ENCODE results near the gene SEC24B.

SEC24B gene

DNA sequence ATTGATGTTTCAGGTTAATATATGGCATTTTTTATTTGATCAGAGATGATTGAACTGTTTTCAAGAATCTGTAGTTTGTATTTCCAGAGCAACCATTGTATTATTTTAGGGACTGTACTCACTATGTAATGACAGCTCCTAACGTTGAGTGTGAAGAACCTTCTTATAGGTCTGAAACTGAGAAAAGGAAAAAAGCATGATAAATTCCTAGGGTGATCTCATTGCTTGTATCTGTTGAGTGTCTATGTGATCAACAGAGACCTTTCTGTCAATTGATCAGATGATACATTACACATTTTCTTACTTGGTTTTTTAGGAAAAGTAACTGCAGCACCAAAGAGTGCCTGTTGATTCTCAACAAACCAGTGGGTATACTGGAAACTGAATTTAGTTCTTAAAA, 40.2 kb downstream of the SEC24B start:
- Histone ChIP-seq H2BK5ac (ENCODE audit: low read length) (no peak overlapping the region), H3K4me3 (ENCODE audit: low read length in 2 of 2) (no peak overlapping the region), H3K14ac (ENCODE audit: low read length) (no peak overlapping the region), H3K4ac (ENCODE audit: low read length) (no peak overlapping the region), H4K91ac (ENCODE audit: low read depth, low read length, poor library complexity) (no peak overlapping the region), H3K23ac (ENCODE audit: low read depth, low read length, poor library complexity) (no peak overlapping the region), H3K9ac (ENCODE audit: low read depth, low read length, poor library complexity) (no peak overlapping the region), H3K18ac (ENCODE audit: low read length) (no peak overlapping the region), H3K79me1 (ENCODE audit: low read depth, low read length) (peaks cover 1% of the 10 kb centered on the region), H2BK15ac (ENCODE audit: low read length) (no peak overlapping the region), H2BK120ac (ENCODE audit: low read depth, low read length) (no peak overlapping the region), H3K36me3 (replicated peaks in 1 of 2; ENCODE audit: control insufficient read depth in 2 of 2, insufficient read depth in 2 of 2, low read length in 2 of 2) (peaks cover 1 to 84% of the 10 kb centered on the region in 2 donors), H3K4me1 (ENCODE audit: control insufficient read depth in 2 of 2, insufficient read depth in 1 of 2, low read depth in 1 of 2, low read length in 2 of 2) (no peaks in the 10 kb centered on the region), H3K9me3 (replicated peaks in 1 of 2; ENCODE audit: control insufficient read depth in 2 of 2, insufficient read depth in 1 of 2, low read depth in 1 of 2, low read length in 2 of 2) (peaks cover 0 to 7% of the 10 kb centered on the region in 2 donors), H3K4me2 (ENCODE audit: insufficient read depth, low read length, poor library complexity, severe bottlenecking) (no peak overlapping the region), H2AK5ac (ENCODE audit: low read depth, low read length) (no peak overlapping the region), H3K27ac (replicated peaks; ENCODE audit: low read length) (no peak overlapping the region), H4K8ac (ENCODE audit: low read depth, low read length) (no peak overlapping the region), H2AFZ (ENCODE audit: low read length) (no peak overlapping the region), H2BK12ac (ENCODE audit: low read length) (no peak overlapping the region), H3K27me3 (ENCODE audit: control insufficient read depth in 3 of 3, insufficient read depth in 3 of 3, low read depth in 1 of 3, low read length in 3 of 3) (no peaks in the 10 kb centered on the region)
- DNase-seq (ENCODE audit: low spot score), result no peak
- no CpG with 5 or more reads among the region's 1 CpG for WGBS, 2 donors (ENCODE audit: extremely low coverage in 2 of 2, insufficient read length in 2 of 2, insufficient replicate concordance in 1 of 2)

DNA sequence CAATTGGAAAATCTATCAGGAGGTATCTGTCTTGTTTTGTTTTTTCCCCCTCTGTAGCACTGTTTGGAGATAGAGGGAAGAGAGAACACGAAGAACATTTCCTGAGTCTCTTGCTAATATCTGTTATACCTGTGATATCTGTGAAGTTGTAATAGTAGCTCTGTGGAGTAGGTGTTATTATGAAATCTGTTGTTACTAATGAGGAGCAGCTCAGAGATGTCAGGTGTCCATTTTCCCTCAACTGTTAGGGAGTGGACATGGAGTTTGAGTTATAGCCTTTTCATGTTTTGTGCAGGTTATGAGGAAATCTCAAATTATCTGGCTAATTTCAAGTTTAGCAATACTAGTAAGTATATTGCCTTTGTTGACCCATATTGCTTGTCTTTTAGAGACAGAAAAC, 52.4 kb downstream of the SEC24B start:
- no CpG with 5 or more reads among the region's 1 CpG for WGBS, 2 donors (ENCODE audit: extremely low coverage in 2 of 2, insufficient read length in 2 of 2, insufficient replicate concordance in 1 of 2)
- Histone ChIP-seq H3K27me3 (ENCODE audit: control insufficient read depth in 3 of 3, insufficient read depth in 3 of 3, low read depth in 1 of 3, low read length in 3 of 3) (no peaks in the 10 kb centered on the region), H3K18ac (ENCODE audit: low read length) (no peak overlapping the region), H3K14ac (ENCODE audit: low read length) (no peak overlapping the region), H3K4ac (ENCODE audit: low read length) (no peak overlapping the region), H3K4me2 (ENCODE audit: insufficient read depth, low read length, poor library complexity, severe bottlenecking) (no peak overlapping the region), H3K79me1 (ENCODE audit: low read depth, low read length) (no peaks in the 10 kb centered on the region), H3K27ac (replicated peaks; ENCODE audit: low read length) (no peak overlapping the region), H2BK12ac (ENCODE audit: low read length) (no peak overlapping the region), H2AFZ (ENCODE audit: low read length) (no peak overlapping the region), H3K36me3 (replicated peaks in 1 of 2; ENCODE audit: control insufficient read depth in 2 of 2, insufficient read depth in 2 of 2, low read length in 2 of 2) (peaks cover 2 to 63% of the 10 kb centered on the region in 2 donors), H2BK120ac (ENCODE audit: low read depth, low read length) (no peak overlapping the region), H4K91ac (ENCODE audit: low read depth, low read length, poor library complexity) (no peak overlapping the region), H2BK15ac (ENCODE audit: low read length) (no peak overlapping the region), H3K9ac (ENCODE audit: low read depth, low read length, poor library complexity) (no peak overlapping the region), H3K23ac (ENCODE audit: low read depth, low read length, poor library complexity) (no peak overlapping the region), H3K4me3 (ENCODE audit: low read length in 2 of 2) (no peak overlapping the region), H2AK5ac (ENCODE audit: low read depth, low read length) (no peak overlapping the region), H4K8ac (ENCODE audit: low read depth, low read length) (no peak overlapping the region), H3K4me1 (ENCODE audit: control insufficient read depth in 2 of 2, insufficient read depth in 1 of 2, low read depth in 1 of 2, low read length in 2 of 2) (no peaks in the 10 kb centered on the region), H3K9me3 (replicated peaks in 1 of 2; ENCODE audit: control insufficient read depth in 2 of 2, insufficient read depth in 1 of 2, low read depth in 1 of 2, low read length in 2 of 2) (no peaks in the 10 kb centered on the region), H2BK5ac (ENCODE audit: low read length) (no peak overlapping the region)
- DNase-seq (ENCODE audit: low spot score), result no peak

DNA sequence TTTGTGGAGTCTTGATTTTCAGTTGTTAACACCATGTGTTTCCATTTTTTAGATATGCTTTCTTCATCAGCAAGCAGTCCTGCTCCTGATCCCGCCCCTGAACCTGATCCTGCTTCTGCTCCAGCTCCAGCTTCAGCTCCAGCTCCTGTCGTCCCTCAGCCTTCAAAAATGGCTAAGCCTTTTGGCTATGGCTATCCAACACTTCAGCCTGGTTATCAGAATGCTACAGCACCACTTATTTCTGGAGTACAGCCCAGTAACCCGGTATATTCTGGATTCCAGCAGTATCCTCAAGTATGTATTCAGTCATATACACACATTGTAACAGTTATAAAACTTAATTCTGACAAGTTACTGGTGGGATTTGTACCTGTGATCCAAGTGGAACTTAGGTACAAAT, 60.9 kb downstream of the SEC24B start:
- peaks cover 12 to 85% of the 10 kb centered on the region in 2 donors for H3K36me3 ChIP-seq (replicated peaks in 1 of 2; ENCODE audit: control insufficient read depth in 2 of 2, insufficient read depth in 2 of 2, low read length in 2 of 2)
- H2BK5ac ChIP-seq (ENCODE audit: low read length), result no peak overlapping the region
- H2AFZ ChIP-seq (ENCODE audit: low read length), result no peak overlapping the region
- no peak overlapping the region for H2BK12ac ChIP-seq (ENCODE audit: low read length)
- no peak overlapping the region for H4K8ac ChIP-seq (ENCODE audit: low read depth, low read length)
- no peak overlapping the region for H3K14ac ChIP-seq (ENCODE audit: low read length)
- H2BK15ac ChIP-seq (ENCODE audit: low read length), result no peak overlapping the region
- no peak overlapping the region for H3K4me3 ChIP-seq (ENCODE audit: low read length in 2 of 2)
- no peak overlapping the region for H3K4me2 ChIP-seq (ENCODE audit: insufficient read depth, low read length, poor library complexity, severe bottlenecking)
- no CpG with 5 or more reads among the region's 3 CpGs for WGBS, 2 donors (ENCODE audit: extremely low coverage in 2 of 2, insufficient read length in 2 of 2, insufficient replicate concordance in 1 of 2)
- H3K27ac ChIP-seq (replicated peaks; ENCODE audit: low read length), result no peak overlapping the region
- no peak overlapping the region for H3K9ac ChIP-seq (ENCODE audit: low read depth, low read length, poor library complexity)
- no peaks in the 10 kb centered on the region for H3K27me3 ChIP-seq (ENCODE audit: control insufficient read depth in 3 of 3, insufficient read depth in 3 of 3, low read depth in 1 of 3, low read length in 3 of 3)
- H2AK5ac ChIP-seq (ENCODE audit: low read depth, low read length), result no peak overlapping the region
- DNase-seq (ENCODE audit: low spot score), result no peak
- H3K9me3 ChIP-seq (replicated peaks in 1 of 2; ENCODE audit: control insufficient read depth in 2 of 2, insufficient read depth in 1 of 2, low read depth in 1 of 2, low read length in 2 of 2), result no peaks in the 10 kb centered on the region
- H3K79me1 ChIP-seq (ENCODE audit: low read depth, low read length), result no peaks in the 10 kb centered on the region
- H4K91ac ChIP-seq (ENCODE audit: low read depth, low read length, poor library complexity), result no peak overlapping the region
- H2BK120ac ChIP-seq (ENCODE audit: low read depth, low read length), result no peak overlapping the region
- peaks cover 0 to 1% of the 10 kb centered on the region in 2 donors for H3K4me1 ChIP-seq (ENCODE audit: control insufficient read depth in 2 of 2, insufficient read depth in 1 of 2, low read depth in 1 of 2, low read length in 2 of 2)
- no peak overlapping the region for H3K18ac ChIP-seq (ENCODE audit: low read length)
- no peak overlapping the region for H3K23ac ChIP-seq (ENCODE audit: low read depth, low read length, poor library complexity)
- H3K4ac ChIP-seq (ENCODE audit: low read length), result no peak overlapping the region

DNA sequence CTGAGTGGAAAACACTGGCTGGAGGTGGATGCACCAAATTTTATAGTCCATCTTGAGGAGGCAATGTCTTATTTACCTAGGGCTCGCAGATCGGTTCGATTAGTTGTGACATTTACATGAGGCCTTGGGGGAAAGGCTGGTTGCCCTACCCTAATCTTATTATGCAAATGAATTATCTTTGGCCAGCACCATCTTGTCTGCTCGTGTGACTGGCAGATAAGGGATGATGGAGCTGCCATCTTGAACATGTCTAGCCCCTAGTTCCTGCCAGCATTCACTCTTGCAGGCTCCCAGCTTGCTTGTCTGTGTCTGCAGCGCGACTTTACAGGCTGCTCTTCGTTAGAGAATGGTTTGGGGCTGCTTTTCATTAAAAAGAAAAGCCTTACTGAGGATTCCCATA, 61.9 kb downstream of the SEC24B start:
- Histone ChIP-seq H3K79me1 (ENCODE audit: low read depth, low read length) (no peaks in the 10 kb centered on the region), H2BK15ac (ENCODE audit: low read length) (no peak overlapping the region), H2BK12ac (ENCODE audit: low read length) (no peak overlapping the region), H3K14ac (ENCODE audit: low read length) (no peak overlapping the region), H3K9me3 (replicated peaks in 1 of 2; ENCODE audit: control insufficient read depth in 2 of 2, insufficient read depth in 1 of 2, low read depth in 1 of 2, low read length in 2 of 2) (no peaks in the 10 kb centered on the region), H3K4me3 (ENCODE audit: low read length in 2 of 2) (no peak overlapping the region), H3K27ac (replicated peaks; ENCODE audit: low read length) (no peak overlapping the region), H2AFZ (ENCODE audit: low read length) (no peak overlapping the region), H3K27me3 (ENCODE audit: control insufficient read depth in 3 of 3, insufficient read depth in 3 of 3, low read depth in 1 of 3, low read length in 3 of 3) (no peaks in the 10 kb centered on the region), H3K9ac (ENCODE audit: low read depth, low read length, poor library complexity) (no peak overlapping the region), H3K4ac (ENCODE audit: low read length) (no peak overlapping the region), H3K18ac (ENCODE audit: low read length) (no peak overlapping the region), H2BK120ac (ENCODE audit: low read depth, low read length) (no peak overlapping the region), H2BK5ac (ENCODE audit: low read length) (no peak overlapping the region), H3K4me1 (ENCODE audit: control insufficient read depth in 2 of 2, insufficient read depth in 1 of 2, low read depth in 1 of 2, low read length in 2 of 2) (peaks cover 0 to 1% of the 10 kb centered on the region in 2 donors), H2AK5ac (ENCODE audit: low read depth, low read length) (no peak overlapping the region), H4K91ac (ENCODE audit: low read depth, low read length, poor library complexity) (no peak overlapping the region), H3K23ac (ENCODE audit: low read depth, low read length, poor library complexity) (no peak overlapping the region), H3K36me3 (replicated peaks in 1 of 2; ENCODE audit: control insufficient read depth in 2 of 2, insufficient read depth in 2 of 2, low read length in 2 of 2) (peaks cover 12 to 90% of the 10 kb centered on the region in 2 donors), H3K4me2 (ENCODE audit: insufficient read depth, low read length, poor library complexity, severe bottlenecking) (no peak overlapping the region), H4K8ac (ENCODE audit: low read depth, low read length) (no peak overlapping the region)
- no peak for DNase-seq (ENCODE audit: low spot score)
- WGBS, 2 donors (ENCODE audit: extremely low coverage in 2 of 2, insufficient read length in 2 of 2, insufficient replicate concordance in 1 of 2), result no CpG with 5 or more reads among the region's 7 CpGs
